SK-N-SH treated with all-trans-retinoic acid at 6 μM for 48 hours (cell line): ENCODE results near the gene ERCC5.
A peak's percentile ranks its signal among the peaks of the same experiment; 100 is the strongest.

ENCODE experiments used
- ATAC-seq: fragments of 200-7000 bp; cut with Tn5 transposase; 3 replicates; pipeline ENCODE4 v1.9.1; 2020; ENCODE audit warnings: mild to moderate bottlenecking, moderate library complexity
- BACH2 ChIP-seq: fragments of 250-450 bp; sonication (Bioruptor Pico); IDR thresholded peaks from 2 replicates; pipeline ENCODE4 v1.9.0; 2021; ENCODE audit warnings: mild to moderate bottlenecking, borderline replicate concordance
- CSDC2 ChIP-seq: fragments of 250-450 bp; sonication (Bioruptor Pico); IDR thresholded peaks from 2 replicates; pipeline ENCODE4 v1.5.0; 2020; ENCODE audit warnings: mild to moderate bottlenecking, moderate library complexity
- ESRRG ChIP-seq: fragments of 250-450 bp; sonication (Bioruptor Pico); IDR thresholded peaks from 2 replicates; pipeline ENCODE4 v1.6.1; 2021; ENCODE audit warnings: mild to moderate bottlenecking
- GLIS3 ChIP-seq: fragments of 250-450 bp; sonication (Bioruptor Pico); IDR thresholded peaks from 2 replicates; pipeline ENCODE4 v1.5.0; 2020; ENCODE audit warnings: mild to moderate bottlenecking, moderate library complexity
- ISL1 ChIP-seq: fragments of 250-450 bp; sonication (Bioruptor Pico); IDR thresholded peaks from 2 replicates; pipeline ENCODE4 v2.1.2; 2022; ENCODE audit warnings: mild to moderate bottlenecking, moderate library complexity
- PPARA ChIP-seq: fragments of 250-450 bp; sonication (Bioruptor Pico); IDR thresholded peaks from 2 replicates; pipeline ENCODE4 v1.5.0; 2020; ENCODE audit warnings: mild to moderate bottlenecking, borderline replicate concordance
- RARB ChIP-seq: fragments of 250-450 bp; sonication (Bioruptor Pico); IDR thresholded peaks from 2 replicates; pipeline ENCODE4 v1.8.0; 2021; ENCODE audit warnings: mild to moderate bottlenecking, moderate library complexity
- SNAI2 ChIP-seq: fragments of 250-450 bp; sonication (Bioruptor Pico); IDR thresholded peaks from 2 replicates; pipeline ENCODE4 v1.5.0; 2020; ENCODE audit warnings: mild to moderate bottlenecking, moderate library complexity
- TSHZ2 ChIP-seq: fragments of 250-450 bp; sonication (Bioruptor Pico); IDR thresholded peaks from 2 replicates; pipeline ENCODE4 v1.5.0; 2020; ENCODE audit warnings: mild to moderate bottlenecking, moderate library complexity
- ZC3H10 ChIP-seq: fragments of 250-450 bp; sonication (Bioruptor Pico); IDR thresholded peaks from 2 replicates; pipeline ENCODE4 v1.5.1; 2021; ENCODE audit warnings: mild to moderate bottlenecking, moderate library complexity
- ZFP3 ChIP-seq: fragments of 250-450 bp; sonication (Bioruptor Pico); IDR thresholded peaks from 2 replicates; pipeline ENCODE4 v1.5.0; 2020; ENCODE audit warnings: mild to moderate bottlenecking, moderate library complexity
- ZFP30 ChIP-seq: fragments of 450-650 bp; formaldehyde crosslinking; IDR thresholded peaks from 2 replicates; pipeline ENCODE4 v1.5.0; 2022; ENCODE audit warnings: mild to moderate bottlenecking, moderate library complexity
- ZNF565 ChIP-seq: fragments of 450-650 bp; formaldehyde crosslinking; conservative IDR thresholded peaks from 2 replicates; pipeline ENCODE4 v1.5.0; 2020; ENCODE audit warnings: low read depth, mild to moderate bottlenecking, moderate library complexity
- ZNF70 ChIP-seq: fragments of 450-650 bp; formaldehyde crosslinking; IDR thresholded peaks from 2 replicates; pipeline ENCODE4 v1.5.0; 2020; ENCODE audit warnings: mild to moderate bottlenecking, moderate library complexity
- ZNF8 ChIP-seq: fragments of 450-650 bp; formaldehyde crosslinking; IDR thresholded peaks from 2 replicates; pipeline ENCODE4 v1.5.0; 2020; ENCODE audit warnings: mild to moderate bottlenecking, moderate library complexity
- TF ChIP-seq, protein P1 (sequence below): fragments of 250-450 bp; sonication (Bioruptor Pico); IDR thresholded peaks from 2 replicates; pipeline ENCODE4 v1.8.0; 2020; ENCODE audit warnings: mild to moderate bottlenecking, moderate library complexity, borderline replicate concordance
- TF ChIP-seq, protein P2 (sequence below): fragments of 250-450 bp; sonication (Bioruptor Pico); IDR thresholded peaks from 2 replicates; pipeline ENCODE4 v1.5.1; 2021; ENCODE audit warnings: mild to moderate bottlenecking, moderate library complexity
- TF ChIP-seq, protein P3 (sequence below): fragments of 250-450 bp; sonication (Bioruptor Pico); IDR thresholded peaks from 2 replicates; pipeline ENCODE4 v1.8.0; 2021; ENCODE audit warnings: low read depth, mild to moderate bottlenecking, moderate library complexity, borderline replicate concordance

The ERCC5 gene

DNA sequence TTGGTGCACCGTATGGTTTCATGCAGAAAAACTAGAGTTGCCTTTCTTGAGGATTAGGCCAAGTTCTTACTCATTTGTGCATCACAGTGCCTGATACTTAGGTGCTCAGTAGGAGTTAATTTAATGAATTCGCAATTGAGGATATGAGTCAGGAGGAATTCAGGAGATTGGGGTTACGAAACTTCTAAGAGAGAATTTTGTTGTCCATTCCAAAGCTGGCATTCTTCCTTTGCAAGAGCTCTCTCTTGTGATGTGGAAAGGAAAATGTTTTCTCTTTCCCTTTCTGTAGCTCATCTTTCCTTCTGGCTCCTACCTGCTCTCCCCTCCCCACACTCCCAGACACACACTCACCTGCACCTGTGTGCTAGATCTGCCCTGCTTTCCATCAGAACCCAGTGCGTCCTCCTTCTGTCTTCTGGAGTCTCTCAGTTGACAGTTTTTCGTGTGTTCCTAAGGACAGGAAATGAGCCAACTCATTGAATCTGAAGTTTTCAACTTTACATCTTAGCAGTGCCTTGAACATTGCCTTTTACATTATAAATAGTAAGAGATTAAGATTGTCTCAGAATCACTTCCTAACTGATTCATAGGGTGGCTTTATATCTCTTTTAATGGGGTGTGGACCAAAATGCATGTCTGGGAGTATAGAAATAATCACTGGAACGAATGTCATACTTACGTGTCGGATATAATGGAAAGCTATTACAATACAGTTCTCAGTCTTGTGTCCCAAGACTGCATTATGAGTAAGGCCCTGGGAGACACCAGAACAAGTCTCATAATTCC lies 19.7 kb upstream of the ERCC5 start:
- ATAC-seq: peak; percentile 90
- TF ChIP-seq ISL1 (CRISPR knock-in tag): peak; percentile 77
- no peak for TF ChIP-seq GLIS3 (CRISPR knock-in tag)
- TF ChIP-seq TSHZ2: no peak
- TF ChIP-seq, protein P1, sequence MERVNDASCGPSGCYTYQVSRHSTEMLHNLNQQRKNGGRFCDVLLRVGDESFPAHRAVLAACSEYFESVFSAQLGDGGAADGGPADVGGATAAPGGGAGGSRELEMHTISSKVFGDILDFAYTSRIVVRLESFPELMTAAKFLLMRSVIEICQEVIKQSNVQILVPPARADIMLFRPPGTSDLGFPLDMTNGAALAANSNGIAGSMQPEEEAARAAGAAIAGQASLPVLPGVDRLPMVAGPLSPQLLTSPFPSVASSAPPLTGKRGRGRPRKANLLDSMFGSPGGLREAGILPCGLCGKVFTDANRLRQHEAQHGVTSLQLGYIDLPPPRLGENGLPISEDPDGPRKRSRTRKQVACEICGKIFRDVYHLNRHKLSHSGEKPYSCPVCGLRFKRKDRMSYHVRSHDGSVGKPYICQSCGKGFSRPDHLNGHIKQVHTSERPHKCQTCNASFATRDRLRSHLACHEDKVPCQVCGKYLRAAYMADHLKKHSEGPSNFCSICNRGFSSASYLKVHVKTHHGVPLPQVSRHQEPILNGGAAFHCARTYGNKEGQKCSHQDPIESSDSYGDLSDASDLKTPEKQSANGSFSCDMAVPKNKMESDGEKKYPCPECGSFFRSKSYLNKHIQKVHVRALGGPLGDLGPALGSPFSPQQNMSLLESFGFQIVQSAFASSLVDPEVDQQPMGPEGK: no peak
- peak; percentile 89 for TF ChIP-seq ZFP3 (CRISPR knock-in tag)
- TF ChIP-seq, protein P2, sequence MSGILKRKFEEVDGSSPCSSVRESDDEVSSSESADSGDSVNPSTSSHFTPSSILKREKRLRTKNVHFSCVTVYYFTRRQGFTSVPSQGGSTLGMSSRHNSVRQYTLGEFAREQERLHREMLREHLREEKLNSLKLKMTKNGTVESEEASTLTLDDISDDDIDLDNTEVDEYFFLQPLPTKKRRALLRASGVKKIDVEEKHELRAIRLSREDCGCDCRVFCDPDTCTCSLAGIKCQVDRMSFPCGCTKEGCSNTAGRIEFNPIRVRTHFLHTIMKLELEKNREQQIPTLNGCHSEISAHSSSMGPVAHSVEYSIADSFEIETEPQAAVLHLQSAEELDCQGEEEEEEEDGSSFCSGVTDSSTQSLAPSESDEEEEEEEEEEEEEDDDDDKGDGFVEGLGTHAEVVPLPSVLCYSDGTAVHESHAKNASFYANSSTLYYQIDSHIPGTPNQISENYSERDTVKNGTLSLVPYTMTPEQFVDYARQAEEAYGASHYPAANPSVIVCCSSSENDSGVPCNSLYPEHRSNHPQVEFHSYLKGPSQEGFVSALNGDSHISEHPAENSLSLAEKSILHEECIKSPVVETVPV: no peak
- TF ChIP-seq RARB (CRISPR knock-in tag): no peak
- no peak for TF ChIP-seq CSDC2 (CRISPR knock-in tag)

DNA sequence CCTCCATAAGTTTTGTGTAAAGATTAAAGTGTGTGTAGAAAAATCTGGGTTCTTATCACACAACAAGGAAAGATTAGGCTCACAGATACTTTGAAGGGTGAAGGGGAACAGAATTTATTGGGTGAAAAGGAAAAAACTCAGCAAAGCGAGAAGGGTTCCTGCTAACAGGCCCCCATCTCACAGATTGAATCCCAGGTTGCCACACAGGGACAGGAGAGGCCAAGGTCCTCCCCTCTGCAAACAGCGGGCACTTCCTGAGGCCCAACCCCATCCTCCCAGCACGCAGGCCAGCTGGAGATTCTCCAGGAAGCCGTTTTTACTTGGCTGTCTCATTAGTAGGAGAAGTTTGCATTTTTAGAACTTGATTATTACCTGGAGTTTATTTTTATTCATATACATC lies 15.2 kb upstream of the ERCC5 start:
- 0 out of 3 replicates have a peak, but pooled peaks have one; percentile 15 for ATAC-seq
- TF ChIP-seq ZNF565 (CRISPR knock-in tag) (no peak), ZNF8 (CRISPR knock-in tag) (no peak), BACH2 (CRISPR knock-in tag) (no peak), ZNF70 (no peak), GLIS3 (CRISPR knock-in tag) (no peak), PPARA (no peak), ZFP3 (CRISPR knock-in tag) (no peak)
- TF ChIP-seq, protein P3, sequence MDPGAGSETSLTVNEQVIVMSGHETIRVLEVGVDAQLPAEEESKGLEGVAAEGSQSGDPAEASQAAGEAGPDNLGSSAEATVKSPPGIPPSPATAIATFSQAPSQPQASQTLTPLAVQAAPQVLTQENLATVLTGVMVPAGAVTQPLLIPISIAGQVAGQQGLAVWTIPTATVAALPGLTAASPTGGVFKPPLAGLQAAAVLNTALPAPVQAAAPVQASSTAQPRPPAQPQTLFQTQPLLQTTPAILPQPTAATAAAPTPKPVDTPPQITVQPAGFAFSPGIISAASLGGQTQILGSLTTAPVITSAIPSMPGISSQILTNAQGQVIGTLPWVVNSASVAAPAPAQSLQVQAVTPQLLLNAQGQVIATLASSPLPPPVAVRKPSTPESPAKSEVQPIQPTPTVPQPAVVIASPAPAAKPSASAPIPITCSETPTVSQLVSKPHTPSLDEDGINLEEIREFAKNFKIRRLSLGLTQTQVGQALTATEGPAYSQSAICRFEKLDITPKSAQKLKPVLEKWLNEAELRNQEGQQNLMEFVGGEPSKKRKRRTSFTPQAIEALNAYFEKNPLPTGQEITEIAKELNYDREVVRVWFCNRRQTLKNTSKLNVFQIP: no peak
- TF ChIP-seq, protein P2: no peak
- TF ChIP-seq, protein P1: no peak

DNA sequence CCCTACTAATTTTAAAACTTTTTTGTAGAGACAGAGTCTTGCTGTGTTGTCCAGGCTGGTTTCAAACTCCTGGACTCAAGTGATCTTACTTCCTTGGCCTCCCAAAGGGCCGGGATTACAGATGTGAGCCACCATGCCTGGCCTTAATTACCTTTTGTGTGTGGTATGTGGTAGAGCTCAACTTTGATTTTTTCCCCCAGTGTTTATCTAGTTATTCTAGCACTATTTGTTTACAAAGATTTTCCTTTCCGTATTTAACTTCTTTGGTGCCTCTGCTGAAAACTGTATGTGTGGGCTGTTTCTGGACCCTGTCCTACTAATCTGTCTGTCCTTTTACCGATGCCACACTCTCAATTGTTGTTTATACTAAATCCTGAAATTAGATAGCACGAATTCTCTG lies 9.4 kb upstream of the ERCC5 start:
- no peak for ATAC-seq
- TF ChIP-seq ZC3H10 (no peak), PPARA (no peak), TSHZ2 (no peak), SNAI2 (no peak), ZNF8 (CRISPR knock-in tag) (no peak), BACH2 (CRISPR knock-in tag) (no peak), ZNF565 (CRISPR knock-in tag) (no peak), ISL1 (CRISPR knock-in tag) (no peak), ESRRG (CRISPR knock-in tag) (no peak), ZNF70 (no peak), ZFP30 (no peak)
- TF ChIP-seq, protein P2: no peak
- TF ChIP-seq, protein P3: no peak
